ENCODE measurements around the gene MAVS. TPM values are rescaled to one million over a fixed set of nuclear protein-coding genes. Genes with fewer than 3 reads are reported as not detected.
A peak's percentile ranks its signal among the peaks of the same experiment; 100 is the strongest.

Gene MAVS
- total RNA-seq, 1 donor from 2014 or later = 14.6 TPM

- Histone ChIP-seq H3K36me3 (ENCODE audit: control insufficient read depth in 3 of 3, insufficient read depth in 3 of 3, low read length in 3 of 3) (peaks cover 14 to 43% (median 20%) of the 10 kb centered on the region in 3 donors), H3K4me1 (ENCODE audit: control insufficient read depth in 3 of 3, insufficient read depth in 3 of 3, low read length in 3 of 3) (peaks cover 0 to 5% (median 0%) of the 10 kb centered on the region in 3 donors), H3K9ac (ENCODE audit: low read depth in 1 of 3, low read length in 3 of 3) (no peak overlapping the region), H3K27me3 (ENCODE audit: control insufficient read depth in 3 of 3, insufficient read depth in 3 of 3, low read length in 3 of 3) (no peaks in the 10 kb centered on the region), H3K9me3 (ENCODE audit: control insufficient read depth in 3 of 3, low read length in 3 of 3) (no peaks in the 10 kb centered on the region), H3K27ac (ENCODE audit: low read depth, low read length) (no peak overlapping the region), H3K4me3 (ENCODE audit: low read length in 3 of 3) (no peak overlapping the region)
Observed at GRCh38 chr20:3916364-3916763, 69.7 kb downstream of the MAVS start.

GRCh38 chr20:3919352-3919751, 72.7 kb downstream of the MAVS start:
- no peaks in the 10 kb centered on the region for H3K9me3 ChIP-seq (ENCODE audit: control insufficient read depth in 3 of 3, low read length in 3 of 3)
- no peaks in the 10 kb centered on the region for H3K27me3 ChIP-seq (ENCODE audit: control insufficient read depth in 3 of 3, insufficient read depth in 3 of 3, low read length in 3 of 3)
- no peak overlapping the region for H3K9ac ChIP-seq (ENCODE audit: low read depth in 1 of 3, low read length in 3 of 3)
- peaks cover 0 to 5% (median 0%) of the 10 kb centered on the region in 3 donors for H3K4me1 ChIP-seq (ENCODE audit: control insufficient read depth in 3 of 3, insufficient read depth in 3 of 3, low read length in 3 of 3)
- peaks cover 21 to 38% (median 25%) of the 10 kb centered on the region in 3 donors for H3K36me3 ChIP-seq (ENCODE audit: control insufficient read depth in 3 of 3, insufficient read depth in 3 of 3, low read length in 3 of 3)
- H3K27ac ChIP-seq (ENCODE audit: low read depth, low read length) = no peak overlapping the region
- H3K4me3 ChIP-seq (ENCODE audit: low read length in 3 of 3) = no peak overlapping the region

- no peaks in the 10 kb centered on the region for H3K27me3 ChIP-seq (ENCODE audit: control insufficient read depth in 3 of 3, insufficient read depth in 3 of 3, low read length in 3 of 3)
- H3K36me3 ChIP-seq (ENCODE audit: control insufficient read depth in 3 of 3, insufficient read depth in 3 of 3, low read length in 3 of 3) = peaks cover 18 to 35% (median 20%) of the 10 kb centered on the region in 3 donors
- no peaks in the 10 kb centered on the region for H3K9me3 ChIP-seq (ENCODE audit: control insufficient read depth in 3 of 3, low read length in 3 of 3)
- H3K4me1 ChIP-seq (ENCODE audit: control insufficient read depth in 3 of 3, insufficient read depth in 3 of 3, low read length in 3 of 3) = peaks cover 0 to under 1% (median under 1%) of the 10 kb centered on the region in 3 donors
- no peak overlapping the region for H3K9ac ChIP-seq (ENCODE audit: low read depth in 1 of 3, low read length in 3 of 3)
- H3K27ac ChIP-seq (ENCODE audit: low read depth, low read length) = no peak overlapping the region
- no peak overlapping the region for H3K4me3 ChIP-seq (ENCODE audit: low read length in 3 of 3)
Observed at GRCh38 chr20:3922223-3922982, 75.8 kb downstream of the MAVS start.

GRCh38 chr20:3922983-3923339, 76.3 kb downstream of the MAVS start:
- H3K4me1 ChIP-seq (ENCODE audit: control insufficient read depth in 3 of 3, insufficient read depth in 3 of 3, low read length in 3 of 3) = peaks cover 4 to 6% (median 5%) of the 10 kb centered on the region in 3 donors
- no peak overlapping the region for H3K27ac ChIP-seq (ENCODE audit: low read depth, low read length)
- no peaks in the 10 kb centered on the region for H3K9me3 ChIP-seq (ENCODE audit: control insufficient read depth in 3 of 3, low read length in 3 of 3)
- peaks cover 18 to 35% (median 20%) of the 10 kb centered on the region in 3 donors for H3K36me3 ChIP-seq (ENCODE audit: control insufficient read depth in 3 of 3, insufficient read depth in 3 of 3, low read length in 3 of 3)
- no peak overlapping the region for H3K4me3 ChIP-seq (ENCODE audit: low read length in 3 of 3)
- H3K9ac ChIP-seq (ENCODE audit: low read depth in 1 of 3, low read length in 3 of 3) = no peak overlapping the region
- H3K27me3 ChIP-seq (ENCODE audit: control insufficient read depth in 3 of 3, insufficient read depth in 3 of 3, low read length in 3 of 3) = no peaks in the 10 kb centered on the region

DNA sequence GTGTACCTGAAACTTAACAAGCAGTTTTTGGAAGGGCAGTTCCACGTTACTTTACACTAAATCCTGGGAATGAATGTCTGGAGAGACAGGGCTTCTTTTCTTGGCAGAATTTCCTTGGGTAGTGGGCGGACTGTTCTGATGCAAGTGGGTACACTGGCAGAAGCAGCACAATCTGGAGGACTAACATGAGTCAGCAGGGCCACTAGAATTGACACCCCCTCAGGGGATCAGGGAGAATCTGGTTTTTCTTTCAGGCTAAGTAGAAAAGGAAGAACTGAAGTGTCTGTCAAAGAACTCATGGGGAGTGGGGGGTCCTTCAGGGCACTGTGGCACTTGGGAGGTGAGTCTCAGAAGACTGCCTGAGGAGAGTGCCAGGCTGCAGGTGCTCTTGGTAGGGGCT, 77.2 kb downstream of the MAVS start:
- Histone ChIP-seq H3K9ac (ENCODE audit: low read depth in 1 of 3, low read length in 3 of 3) (no peak overlapping the region), H3K4me3 (ENCODE audit: low read length in 3 of 3) (no peak overlapping the region), H3K27me3 (ENCODE audit: control insufficient read depth in 3 of 3, insufficient read depth in 3 of 3, low read length in 3 of 3) (no peaks in the 10 kb centered on the region), H3K36me3 (ENCODE audit: control insufficient read depth in 3 of 3, insufficient read depth in 3 of 3, low read length in 3 of 3) (peaks cover 14 to 29% (median 20%) of the 10 kb centered on the region in 3 donors), H3K27ac (ENCODE audit: low read depth, low read length) (no peak overlapping the region), H3K4me1 (ENCODE audit: control insufficient read depth in 3 of 3, insufficient read depth in 3 of 3, low read length in 3 of 3) (peaks cover 5 to 10% (median 7%) of the 10 kb centered on the region in 3 donors), H3K9me3 (ENCODE audit: control insufficient read depth in 3 of 3, low read length in 3 of 3) (no peaks in the 10 kb centered on the region)

GRCh38 chr20:3924304-3925112, 77.9 kb downstream of the MAVS start:
- Histone ChIP-seq H3K9ac (ENCODE audit: low read depth in 1 of 3, low read length in 3 of 3) (no peak overlapping the region), H3K36me3 (ENCODE audit: control insufficient read depth in 3 of 3, insufficient read depth in 3 of 3, low read length in 3 of 3) (peaks cover 14 to 26% (median 20%) of the 10 kb centered on the region in 3 donors), H3K4me3 (ENCODE audit: low read length in 3 of 3) (no peak overlapping the region), H3K4me1 (ENCODE audit: control insufficient read depth in 3 of 3, insufficient read depth in 3 of 3, low read length in 3 of 3) (peaks cover 7 to 10% (median 9%) of the 10 kb centered on the region in 3 donors), H3K27me3 (ENCODE audit: control insufficient read depth in 3 of 3, insufficient read depth in 3 of 3, low read length in 3 of 3) (no peaks in the 10 kb centered on the region), H3K27ac (ENCODE audit: low read depth, low read length) (no peak overlapping the region), H3K9me3 (ENCODE audit: control insufficient read depth in 3 of 3, low read length in 3 of 3) (no peaks in the 10 kb centered on the region)

DNA sequence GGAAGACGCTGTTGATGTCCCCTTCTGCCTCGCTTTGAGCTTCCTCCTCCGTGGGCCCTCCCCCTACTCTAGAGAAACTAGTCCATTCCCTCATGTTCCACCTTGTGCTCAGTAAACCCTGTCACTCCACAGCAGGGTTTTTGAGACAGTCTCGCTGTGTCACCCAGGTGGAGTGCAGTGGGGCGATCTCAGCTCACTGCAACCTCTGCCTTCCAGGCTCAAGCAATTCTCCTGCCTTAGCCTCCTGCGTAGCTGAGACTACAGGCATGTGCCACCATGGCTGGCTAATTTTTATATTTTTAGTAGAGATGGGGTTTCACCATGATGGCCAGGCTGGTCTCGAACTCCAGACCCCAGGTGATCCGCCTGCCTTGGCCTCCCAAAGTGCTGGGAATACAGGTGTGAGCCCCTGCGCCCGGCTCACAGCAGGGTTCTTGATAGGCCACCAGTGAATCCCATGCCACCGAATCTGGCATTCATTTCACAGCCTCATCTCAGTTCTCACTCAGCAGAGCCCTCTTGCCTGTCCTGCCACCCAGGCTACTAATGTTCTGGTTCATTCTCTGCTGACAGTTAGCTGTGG, 78.6 kb downstream of the MAVS start:
- no peaks in the 10 kb centered on the region for H3K9me3 ChIP-seq (ENCODE audit: control insufficient read depth in 3 of 3, low read length in 3 of 3)
- H3K4me1 ChIP-seq (ENCODE audit: control insufficient read depth in 3 of 3, insufficient read depth in 3 of 3, low read length in 3 of 3) = peaks cover 7 to 10% (median 10%) of the 10 kb centered on the region in 3 donors
- H3K36me3 ChIP-seq (ENCODE audit: control insufficient read depth in 3 of 3, insufficient read depth in 3 of 3, low read length in 3 of 3) = peaks cover 14 to 24% (median 20%) of the 10 kb centered on the region in 3 donors
- H3K4me3 ChIP-seq (ENCODE audit: low read length in 3 of 3) = no peak overlapping the region
- no peak overlapping the region for H3K27ac ChIP-seq (ENCODE audit: low read depth, low read length)
- no peak overlapping the region for H3K9ac ChIP-seq (ENCODE audit: low read depth in 1 of 3, low read length in 3 of 3)
- H3K27me3 ChIP-seq (ENCODE audit: control insufficient read depth in 3 of 3, insufficient read depth in 3 of 3, low read length in 3 of 3) = no peaks in the 10 kb centered on the region

Small RNA genes within 50 kb of the gene (small RNA-seq; reads per million reads assigned to genes)
- 4.9 reads per million, percentile 90 among the genes with 10 or more reads in this experiment for gene MIR103A2

Other genes with a start within 250 kb of the MAVS start
- not detected for gene GFRA4, start 183.4 kb upstream of the MAVS start, total RNA-seq
- gene ADAM33, start 164.8 kb upstream of the MAVS start, total RNA-seq = 30.8 TPM
- gene SIGLEC1, start 134.2 kb upstream of the MAVS start, total RNA-seq = 2.1 TPM
- 14.6 TPM for gene HSPA12B, start 114.1 kb upstream of the MAVS start, total RNA-seq
- 9.4 TPM for gene ADISSP, start 79.1 kb upstream of the MAVS start, total RNA-seq
- not detected for gene SPEF1, start 65.4 kb upstream of the MAVS start, total RNA-seq
- gene CENPB, start 60.1 kb upstream of the MAVS start, total RNA-seq = 46.4 TPM
- gene CDC25B, start 50.5 kb upstream of the MAVS start, total RNA-seq = 28.7 TPM
- gene AP5S1, start 26.3 kb upstream of the MAVS start, total RNA-seq = 8.9 TPM
- 39.7 TPM for gene PANK2, start 42.6 kb downstream of the MAVS start, total RNA-seq
- 8.9 TPM for gene RNF24, start 168.7 kb downstream of the MAVS start, total RNA-seq

All from skeletal muscle tissue (tissue), 5 donors.